PFSK-1 (cell line): Measurements from ENCODE around the gene FANCC.

Source experiments
- POLR2AphosphoS5 ChIP-seq: IDR thresholded peaks from 2 replicates; pipeline ENCODE4 v1.6.1; 2012; ENCODE audit warnings: low read depth, mild to moderate bottlenecking, control low read depth, low read length, moderate library complexity
- REST ChIP-seq, 2 experiments: IDR thresholded peaks; 2 replicates each; pipeline versions ENCODE4 v1.6.1 to v1.8.0; 2011 to 2012; ENCODE audit warnings: low read depth in 2 of 2, low read length in 2 of 2, control low read depth in 1 of 2, inconsistent platforms in 1 of 2, mild to moderate bottlenecking in 1 of 2, moderate library complexity in 1 of 2; ENCODE audit not compliant: insufficient read depth in 1 of 2

GRCh38 chr9:95316794-95317118 is 753 bp downstream of the FANCC start:
- TF ChIP-seq POLR2AphosphoS5 = no peak
- TF ChIP-seq REST (IDR thresholded peaks at IDR 0.05; ENCODE audit: insufficient read depth in 1 of 2, low read depth in 2 of 2, low read length in 2 of 2) = no peak
